ENCODE data around the gene KIF12. TPM values are rescaled to one million over a fixed set of nuclear protein-coding genes. Genes with fewer than 3 reads are reported as not detected.
A peak's percentile ranks its signal among the peaks of the same experiment; 100 is the strongest.

The KIF12 gene
- total RNA-seq, 1 donor from 2014 or later: 6.2 TPM

DNA sequence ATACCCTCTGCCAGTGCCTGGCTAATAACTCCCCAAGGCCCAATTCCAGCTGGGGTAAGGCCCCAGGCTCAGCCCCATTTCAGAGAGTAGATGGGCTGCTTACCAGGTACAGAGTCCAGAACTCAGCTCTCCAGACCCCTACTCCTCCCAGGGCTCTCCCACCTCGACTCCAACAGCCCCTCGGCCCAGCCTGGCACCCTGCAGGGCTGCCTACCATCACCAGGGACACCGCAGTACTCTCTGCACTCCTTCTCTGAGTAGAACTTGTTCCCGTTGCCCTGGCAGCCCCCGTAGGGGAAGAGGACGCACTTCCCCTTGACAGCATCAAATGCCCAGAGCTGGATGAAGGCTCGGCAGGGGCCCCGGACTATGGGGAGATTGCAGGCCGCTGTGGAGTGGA, 38.4 kb downstream of the KIF12 start:
- no peaks in the 10 kb centered on the region for H3K4me1 ChIP-seq
- H3K36me3 ChIP-seq: no peaks in the 10 kb centered on the region
- intact Hi-C loops (cut with DNase I): no loop called here
- no peak overlapping the region for H3K27ac ChIP-seq
- H3K9me3 ChIP-seq: no peaks in the 10 kb centered on the region
- ATAC-seq: no peak
- no peaks in the 10 kb centered on the region for H3K27me3 ChIP-seq
- TF ChIP-seq, protein P1, sequence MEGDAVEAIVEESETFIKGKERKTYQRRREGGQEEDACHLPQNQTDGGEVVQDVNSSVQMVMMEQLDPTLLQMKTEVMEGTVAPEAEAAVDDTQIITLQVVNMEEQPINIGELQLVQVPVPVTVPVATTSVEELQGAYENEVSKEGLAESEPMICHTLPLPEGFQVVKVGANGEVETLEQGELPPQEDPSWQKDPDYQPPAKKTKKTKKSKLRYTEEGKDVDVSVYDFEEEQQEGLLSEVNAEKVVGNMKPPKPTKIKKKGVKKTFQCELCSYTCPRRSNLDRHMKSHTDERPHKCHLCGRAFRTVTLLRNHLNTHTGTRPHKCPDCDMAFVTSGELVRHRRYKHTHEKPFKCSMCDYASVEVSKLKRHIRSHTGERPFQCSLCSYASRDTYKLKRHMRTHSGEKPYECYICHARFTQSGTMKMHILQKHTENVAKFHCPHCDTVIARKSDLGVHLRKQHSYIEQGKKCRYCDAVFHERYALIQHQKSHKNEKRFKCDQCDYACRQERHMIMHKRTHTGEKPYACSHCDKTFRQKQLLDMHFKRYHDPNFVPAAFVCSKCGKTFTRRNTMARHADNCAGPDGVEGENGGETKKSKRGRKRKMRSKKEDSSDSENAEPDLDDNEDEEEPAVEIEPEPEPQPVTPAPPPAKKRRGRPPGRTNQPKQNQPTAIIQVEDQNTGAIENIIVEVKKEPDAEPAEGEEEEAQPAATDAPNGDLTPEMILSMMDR (IDR thresholded peaks at IDR 0.05): no peak
- no peak overlapping the region for H3K4me3 ChIP-seq
- DNase-seq: peak; percentile 57

DNA sequence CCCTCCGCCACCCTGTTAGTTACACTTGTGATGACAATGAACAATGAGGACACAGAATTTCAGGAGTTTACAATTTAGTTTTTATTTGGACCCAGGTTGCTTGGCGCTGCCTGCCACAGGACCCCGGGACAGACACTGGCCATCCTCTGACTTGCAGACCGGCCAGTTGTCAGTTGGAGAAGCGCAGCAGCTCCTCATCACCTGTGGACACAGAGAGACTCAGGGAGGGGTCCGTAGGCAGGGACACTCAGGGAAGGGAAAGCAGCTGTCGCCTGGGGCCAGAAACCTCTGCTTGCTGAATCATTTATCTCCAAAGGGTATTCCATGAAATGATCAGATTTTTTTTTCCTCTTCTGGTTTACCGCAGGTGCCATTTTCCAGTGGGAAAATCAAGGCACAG, 39.0 kb downstream of the KIF12 start:
- Histone ChIP-seq H3K4me3 (no peak overlapping the region), H3K36me3 (no peaks in the 10 kb centered on the region), H3K27me3 (no peaks in the 10 kb centered on the region), H3K27ac (no peak overlapping the region), H3K4me1 (no peaks in the 10 kb centered on the region), H3K9me3 (no peaks in the 10 kb centered on the region)
- TF ChIP-seq, protein P1 (IDR thresholded peaks at IDR 0.05): no peak
- intact Hi-C loops (cut with DNase I): no loop called here
- no peak for ATAC-seq
- peak; percentile 44 for DNase-seq

DNA sequence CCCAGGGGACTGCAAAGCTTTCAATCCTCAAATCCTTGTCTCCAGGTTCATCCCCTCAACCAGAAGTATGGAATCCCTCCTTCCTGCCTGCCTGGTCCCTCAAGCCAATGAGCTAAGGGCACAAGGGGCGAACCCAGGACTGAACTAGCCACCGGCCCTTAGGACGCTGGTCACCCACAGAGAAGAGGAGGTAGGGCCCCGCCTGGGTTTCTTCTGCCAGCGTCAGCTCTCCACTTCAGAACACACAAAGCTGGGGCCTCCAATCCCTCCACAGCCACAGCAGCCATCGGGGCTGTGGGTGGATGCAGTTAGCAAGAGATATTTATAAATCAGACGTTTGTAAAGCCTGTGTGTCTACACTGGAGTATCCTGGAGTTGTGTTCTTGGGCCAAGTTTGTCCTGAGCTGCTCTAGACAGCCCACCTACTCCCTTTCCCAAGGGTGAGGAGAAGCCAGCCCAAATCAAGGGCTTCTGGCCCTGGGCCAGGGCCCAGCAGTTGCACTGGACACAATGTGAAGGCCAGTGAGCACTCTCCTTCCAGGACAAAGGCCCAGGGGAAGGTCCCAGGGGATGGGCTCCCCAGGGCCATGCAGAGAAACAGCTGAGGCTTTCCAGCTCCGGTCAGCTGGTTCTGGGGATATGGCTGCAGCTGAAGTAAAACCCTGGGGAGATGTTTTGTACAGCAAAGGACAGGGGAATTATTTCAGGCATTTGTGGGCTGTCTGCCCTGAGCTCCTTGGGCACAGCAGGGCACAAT, 39.9 kb downstream of the KIF12 start:
- H3K9me3 ChIP-seq: no peaks in the 10 kb centered on the region
- no peak overlapping the region for H3K27ac ChIP-seq
- TF ChIP-seq, protein P1 (IDR thresholded peaks at IDR 0.05): no peak
- H3K27me3 ChIP-seq: no peaks in the 10 kb centered on the region
- peak; percentile 47 for DNase-seq
- no peak for ATAC-seq
- no peaks in the 10 kb centered on the region for H3K36me3 ChIP-seq
- intact Hi-C loops (cut with DNase I): no loop called here
- H3K4me3 ChIP-seq: no peak overlapping the region
- no peaks in the 10 kb centered on the region for H3K4me1 ChIP-seq

DNA sequence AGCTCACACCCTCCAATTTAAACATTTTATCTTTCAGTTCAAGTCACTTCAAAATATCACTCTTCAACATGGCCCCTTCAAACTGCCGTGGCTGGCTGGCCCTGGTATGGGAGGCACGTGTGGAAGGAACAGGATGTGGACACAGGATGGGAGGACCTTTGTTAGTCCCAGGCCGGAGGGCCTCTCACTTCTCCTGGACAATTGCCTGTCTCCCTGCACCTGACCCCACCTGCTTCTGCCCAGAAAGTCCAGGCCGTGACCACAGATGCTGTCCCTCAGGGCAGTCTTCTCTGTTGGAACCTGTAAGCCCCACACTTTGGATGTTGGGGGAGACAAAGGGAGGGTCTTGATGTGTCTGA, 40.4 kb downstream of the KIF12 start:
- DNase-seq (peak; percentile 32), ATAC-seq (peak; percentile 12)
- H3K4me1 ChIP-seq: no peaks in the 10 kb centered on the region
- intact Hi-C loops (cut with DNase I): no loop called here
- H3K36me3 ChIP-seq: no peaks in the 10 kb centered on the region
- H3K9me3 ChIP-seq: no peaks in the 10 kb centered on the region
- TF ChIP-seq, protein P1 (IDR thresholded peaks at IDR 0.05): no peak
- no peak overlapping the region for H3K27ac ChIP-seq
- H3K27me3 ChIP-seq: no peaks in the 10 kb centered on the region
- no peak overlapping the region for H3K4me3 ChIP-seq

DNA sequence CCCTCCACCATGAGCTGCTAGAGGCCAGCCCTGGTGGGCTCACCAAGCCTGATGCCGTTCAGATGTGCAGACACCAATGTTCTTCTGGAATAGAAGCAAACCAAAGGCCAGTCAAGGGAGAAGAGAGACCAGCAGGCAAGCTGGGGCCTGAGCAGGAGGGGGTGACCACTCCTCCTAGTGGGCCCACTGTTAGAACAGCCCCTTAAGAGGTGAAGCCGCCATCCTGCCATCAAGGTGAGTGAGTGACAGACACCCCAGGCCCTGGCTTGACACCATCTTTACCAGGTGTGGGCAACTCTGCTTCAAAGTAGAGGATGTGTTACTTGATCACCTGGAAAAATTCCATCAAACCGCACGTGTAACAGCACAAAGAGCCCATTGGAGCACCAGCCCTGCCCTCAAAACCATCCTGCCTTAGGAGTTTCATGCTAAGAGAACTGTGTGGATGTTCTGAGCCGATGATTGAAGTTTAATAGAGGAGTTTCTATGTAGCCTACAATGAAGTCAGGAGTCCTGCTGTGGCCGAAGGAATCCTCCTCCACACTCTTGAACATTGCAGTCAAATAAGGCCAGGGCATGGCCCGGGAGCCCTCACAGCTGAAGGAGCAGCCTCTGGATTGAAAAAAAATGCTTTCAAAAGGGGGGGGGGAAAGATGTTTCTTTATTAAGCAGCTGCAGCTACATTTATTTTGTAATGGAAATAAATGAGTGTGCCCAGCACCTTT, 41.8 kb downstream of the KIF12 start:
- Histone ChIP-seq H3K9me3 (no peaks in the 10 kb centered on the region), H3K36me3 (no peaks in the 10 kb centered on the region), H3K4me3 (no peak overlapping the region), H3K27ac (no peak overlapping the region), H3K27me3 (no peaks in the 10 kb centered on the region), H3K4me1 (no peaks in the 10 kb centered on the region)
- TF ChIP-seq, protein P1 (IDR thresholded peaks at IDR 0.05): no peak
- no peak for ATAC-seq
- intact Hi-C loops (cut with DNase I): no loop called here
- peak; percentile 25 for DNase-seq

Data from upper lobe of right lung (tissue), 1 donor.